PC-3 (cell line): Measurements from ENCODE around the gene BASP1. TPM values are rescaled to one million over a fixed set of nuclear protein-coding genes. Genes with fewer than 3 reads are reported as not detected.

Experiments used
- ATAC-seq: fragments of 200-7000 bp; cut with Tn5 transposase; 2 replicates; pipeline ENCODE4 v1.9.1; 2020; ENCODE audit warnings: mild to moderate bottlenecking, moderate library complexity
- BruUV-seq: library from RNA; stranded (reverse); fragments of 400-500 nt; replicated peaks from 2 replicates; lab custom pipeline; 2021; lab: Mats Ljungman, UMichigan
- CTCF ChIA-PET: fragments of 300-600 bp; sonication (Branson Sonifier 250); formaldehyde crosslinking; loops from one replicate; lab custom pipeline; 2022; ENCODE audit warnings: antibody characterized with exemption; lab: Charles Lee
- POLR2A ChIA-PET: fragments of 300-600 bp; sonication (Branson Sonifier 250); formaldehyde crosslinking; loops from one replicate; lab custom pipeline; 2022; ENCODE audit warnings: antibody characterized with exemption; ENCODE audit not compliant: unreplicated experiment; lab: Charles Lee
- DNase-seq: peaks from one replicate; pipeline ENCODE4 v3.0.0-alpha.2; 2015
- H2AFZ ChIP-seq: fragments of 300-600 bp; sonication (generic); 2 replicates; pipeline ENCODE4 v1.6.0; 2016; ENCODE audit warnings: antibody characterized with exemption, low read length
- H3F3A ChIP-seq: fragments of 300-600 bp; sonication (generic); one replicate; pipeline ENCODE4 v1.6.0; 2017; ENCODE audit warnings: antibody characterized with exemption, low read length, control low read depth, mild to moderate bottlenecking; ENCODE audit not compliant: unreplicated experiment
- H3K27ac ChIP-seq: fragments of 300-600 bp; sonication (generic); 2 replicates; pipeline ENCODE4 v1.5.1; 2016; ENCODE audit warnings: mild to moderate bottlenecking, low read length
- H3K27me3 ChIP-seq: fragments of 300-600 bp; sonication (generic); 2 replicates; pipeline ENCODE4 v1.6.1; 2016; ENCODE audit warnings: low read length, mixed read lengths
- H3K36me3 ChIP-seq: fragments of 300-600 bp; sonication (generic); 2 replicates; pipeline ENCODE4 v1.6.1; 2016; ENCODE audit warnings: low read depth, mixed run types, low read length, mixed read lengths
- H3K4me1 ChIP-seq: fragments of 300-600 bp; sonication (generic); 2 replicates; pipeline ENCODE4 v1.5.1; 2016; ENCODE audit warnings: low read length; ENCODE audit not compliant: insufficient read depth
- H3K4me2 ChIP-seq: fragments of 300-600 bp; sonication (generic); 2 replicates; pipeline ENCODE4 v1.6.0; 2016; ENCODE audit warnings: low read length
- H3K4me3 ChIP-seq: fragments of 300-600 bp; sonication (generic); 2 replicates; pipeline ENCODE4 v1.5.1; 2016; ENCODE audit warnings: mild to moderate bottlenecking, low read length, mixed read lengths
- H3K79me2 ChIP-seq: fragments of 300-600 bp; sonication (generic); 2 replicates; pipeline ENCODE4 v1.6.1; 2017; ENCODE audit warnings: low read length, mixed read lengths
- H3K9ac ChIP-seq: fragments of 300-600 bp; sonication (generic); 2 replicates; pipeline ENCODE4 v1.6.0; 2016; ENCODE audit warnings: mild to moderate bottlenecking, low read length
- H3K9me2 ChIP-seq: fragments of 300-600 bp; sonication (generic); replicated peaks from 2 replicates; pipeline ENCODE4 v1.6.1; 2016; ENCODE audit warnings: mixed run types, low read length, mixed read lengths
- H3K9me3 ChIP-seq: fragments of 300-600 bp; sonication (generic); 2 replicates; pipeline ENCODE4 v1.6.1; 2016; ENCODE audit warnings: low read length, mixed read lengths
- H4K20me1 ChIP-seq: fragments of 300-600 bp; sonication (generic); 2 replicates; pipeline ENCODE4 v1.6.1; 2016; ENCODE audit warnings: low read length, mixed read lengths
- CTCF ChIP-seq: fragments of 300-600 bp; sonication (generic); conservative IDR thresholded peaks from 2 replicates; pipeline ENCODE4 v1.5.1; 2017; ENCODE audit warnings: antibody characterized with exemption, low read depth, mild to moderate bottlenecking, low read length
- EZH2 ChIP-seq: fragments of 300-600 bp; sonication (generic); IDR thresholded peaks from one replicate; pipeline ENCODE4 v1.6.1; 2017; ENCODE audit warnings: antibody characterized with exemption, mild to moderate bottlenecking, low read length; ENCODE audit not compliant: unreplicated experiment
- EZH2phosphoT487 ChIP-seq: fragments of 300-600 bp; sonication (generic); IDR thresholded peaks from 2 replicates; pipeline ENCODE4 v1.6.1; 2018; ENCODE audit warnings: mild to moderate bottlenecking, antibody characterized with exemption, low read length, borderline replicate concordance
- intact Hi-C: fragments of 100-400 bp; cut with micrococcal nuclease; formaldehyde crosslinking; loops from 2 replicates; pipeline ENCODE4 v1.9.0; 2023
- total RNA-seq: library from RNA; depleted of rRNA; stranded (reverse); fragments of >200 nt; gene quantifications from 2 replicates; pipeline ENCODE4 v1.2.3, GENCODE V29; 2014

The BASP1 gene
- total RNA-seq, 1 experiment from 2014 or later = 169 TPM

- H3K4me3 ChIP-seq = no peak overlapping the region
- peaks cover 7% of the 10 kb centered on the region for H3F3A ChIP-seq
- DNase-seq (no peak), ATAC-seq (no peak)
- POLR2A ChIA-PET = no interaction called here
- no peaks in the 10 kb centered on the region for H3K27me3 ChIP-seq
- H3K27ac ChIP-seq = no peak overlapping the region
- no TSS peak for BruUV-seq
- peaks cover 30% of the 10 kb centered on the region for H3K4me1 ChIP-seq
- CTCF ChIA-PET = no interaction called here
- no peak overlapping the region for H2AFZ ChIP-seq
- TF ChIP-seq CTCF (no peak), EZH2phosphoT487 (no peak), EZH2 (no peak)
- H3K9me2 ChIP-seq = no peaks in the 10 kb centered on the region
- H3K36me3 ChIP-seq = peaks cover 16% of the 10 kb centered on the region; the same call in 1 of the 2 replicates
- no peaks in the 10 kb centered on the region for H4K20me1 ChIP-seq
- no peak overlapping the region for H3K4me2 ChIP-seq
- no peaks in the 10 kb centered on the region for H3K9me3 ChIP-seq
- no peak overlapping the region for H3K9ac ChIP-seq
- H3K79me2 ChIP-seq = peaks cover 93% of the 10 kb centered on the region
- intact Hi-C loops = no loop called here
These were observed 24.2 kb downstream of the BASP1 start for GRCh38 chr5:17241635-17242034.

GRCh38 chr5:17243287-17244063 is 26.0 kb downstream of the BASP1 start:
- TF ChIP-seq CTCF = no peak
- TF ChIP-seq EZH2 = no peak
- no peak for TF ChIP-seq EZH2phosphoT487
- H3K9ac ChIP-seq = no peak overlapping the region
- ChIA-PET CTCF (no interaction called here), POLR2A (no interaction called here)
- BruUV-seq = no TSS peak
- no peak overlapping the region for H3K4me3 ChIP-seq
- peaks cover 28% of the 10 kb centered on the region; the same call in 1 of the 2 replicates for H3K36me3 ChIP-seq
- H3F3A ChIP-seq = peaks cover 3% of the 10 kb centered on the region
- H3K4me2 ChIP-seq = no peak overlapping the region
- H3K27ac ChIP-seq = no peak overlapping the region
- H3K4me1 ChIP-seq = peaks cover 26% of the 10 kb centered on the region
- no peaks in the 10 kb centered on the region for H4K20me1 ChIP-seq
- H3K9me2 ChIP-seq = no peaks in the 10 kb centered on the region
- intact Hi-C loops = no loop called here
- H3K9me3 ChIP-seq = no peaks in the 10 kb centered on the region
- ATAC-seq = no peak
- no peaks in the 10 kb centered on the region for H3K27me3 ChIP-seq
- DNase-seq = no peak
- H2AFZ ChIP-seq = no peak overlapping the region
- peaks cover 95% of the 10 kb centered on the region for H3K79me2 ChIP-seq
